SK-N-SH treated with all-trans-retinoic acid at 6 μM for 48 hours (cell line): Measurements from ENCODE around the gene NUDCD2.

Experiments
- CREB5 ChIP-seq: fragments of 250-450 bp; sonication (Bioruptor Pico); IDR thresholded peaks from 2 replicates; pipeline ENCODE4 v1.5.1; 2020; ENCODE audit warnings: low read depth, mild to moderate bottlenecking, moderate library complexity
- CSDC2 ChIP-seq: fragments of 250-450 bp; sonication (Bioruptor Pico); IDR thresholded peaks from 2 replicates; pipeline ENCODE4 v1.5.0; 2020; ENCODE audit warnings: mild to moderate bottlenecking, moderate library complexity
- ISL1 ChIP-seq: fragments of 250-450 bp; sonication (Bioruptor Pico); IDR thresholded peaks from 2 replicates; pipeline ENCODE4 v2.1.2; 2022; ENCODE audit warnings: mild to moderate bottlenecking, moderate library complexity
- PATZ1 ChIP-seq: fragments of 250-450 bp; sonication (Bioruptor Pico); IDR thresholded peaks from 2 replicates; pipeline ENCODE4 v1.8.0; 2020; ENCODE audit warnings: mild to moderate bottlenecking, moderate library complexity, borderline replicate concordance
- PPARA ChIP-seq: fragments of 250-450 bp; sonication (Bioruptor Pico); IDR thresholded peaks from 2 replicates; pipeline ENCODE4 v1.5.0; 2020; ENCODE audit warnings: mild to moderate bottlenecking, borderline replicate concordance
- RARB ChIP-seq: fragments of 250-450 bp; sonication (Bioruptor Pico); IDR thresholded peaks from 2 replicates; pipeline ENCODE4 v1.8.0; 2021; ENCODE audit warnings: mild to moderate bottlenecking, moderate library complexity
- SNAI2 ChIP-seq: fragments of 250-450 bp; sonication (Bioruptor Pico); IDR thresholded peaks from 2 replicates; pipeline ENCODE4 v1.5.0; 2020; ENCODE audit warnings: mild to moderate bottlenecking, moderate library complexity
- TCF4 ChIP-seq: fragments of 250-450 bp; sonication (Bioruptor Pico); IDR thresholded peaks from 2 replicates; pipeline ENCODE4 v1.8.0; 2021; ENCODE audit warnings: mild to moderate bottlenecking, moderate library complexity, borderline replicate concordance
- TOX ChIP-seq: fragments of 250-450 bp; sonication (Bioruptor Pico); IDR thresholded peaks from 2 replicates; pipeline ENCODE4 v1.8.0; 2021; ENCODE audit warnings: mild to moderate bottlenecking, moderate library complexity, borderline replicate concordance
- TSHZ2 ChIP-seq: fragments of 250-450 bp; sonication (Bioruptor Pico); IDR thresholded peaks from 2 replicates; pipeline ENCODE4 v1.5.0; 2020; ENCODE audit warnings: mild to moderate bottlenecking, moderate library complexity
- ZFP3 ChIP-seq: fragments of 250-450 bp; sonication (Bioruptor Pico); IDR thresholded peaks from 2 replicates; pipeline ENCODE4 v1.5.0; 2020; ENCODE audit warnings: mild to moderate bottlenecking, moderate library complexity
- ZFP30 ChIP-seq: fragments of 450-650 bp; formaldehyde crosslinking; IDR thresholded peaks from 2 replicates; pipeline ENCODE4 v1.5.0; 2022; ENCODE audit warnings: mild to moderate bottlenecking, moderate library complexity
- ZNF565 ChIP-seq: fragments of 450-650 bp; formaldehyde crosslinking; conservative IDR thresholded peaks from 2 replicates; pipeline ENCODE4 v1.5.0; 2020; ENCODE audit warnings: low read depth, mild to moderate bottlenecking, moderate library complexity
- ZNF70 ChIP-seq: fragments of 450-650 bp; formaldehyde crosslinking; IDR thresholded peaks from 2 replicates; pipeline ENCODE4 v1.5.0; 2020; ENCODE audit warnings: mild to moderate bottlenecking, moderate library complexity

GRCh38 chr5:163408311-163408923 lies 51.5 kb downstream of the NUDCD2 start:
- TF ChIP-seq CREB5 (CRISPR knock-in tag) (no peak), CSDC2 (CRISPR knock-in tag) (no peak), PATZ1 (CRISPR knock-in tag) (no peak), ZFP30 (no peak), ZFP3 (CRISPR knock-in tag) (no peak), RARB (no peak), ISL1 (CRISPR knock-in tag) (no peak), TCF4 (no peak), TSHZ2 (CRISPR knock-in tag) (no peak), SNAI2 (CRISPR knock-in tag) (no peak), ZNF70 (CRISPR knock-in tag) (no peak), TOX (no peak), PPARA (CRISPR knock-in tag) (no peak), ZNF565 (CRISPR knock-in tag) (no peak)
